Nephron (organoid): ENCODE results near the gene LANCL2.

Source experiments
- H3K27ac Mint-ChIP-seq, 3 experiments: 2 replicates each; pipeline ENCODE4 v1.8.0; 2020; ENCODE audit warnings: mixed read lengths in 3 of 3, mild to moderate bottlenecking in 2 of 3, moderate library complexity in 1 of 3
- H3K27me3 Mint-ChIP-seq: 2 replicates; pipeline ENCODE4 v1.8.0; 2021; ENCODE audit warnings: low read depth, mild to moderate bottlenecking, moderate library complexity, mixed read lengths
- H3K36me3 Mint-ChIP-seq: 2 replicates; pipeline ENCODE4 v1.8.0; 2020; ENCODE audit warnings: low read depth, mixed read lengths
- H3K4me1 Mint-ChIP-seq: 2 replicates; pipeline ENCODE4 v1.8.0; 2020; ENCODE audit warnings: mixed read lengths
- H3K4me3 Mint-ChIP-seq, 3 experiments: 2 replicates each; pipeline ENCODE4 v1.8.0; 2020; ENCODE audit warnings: mild to moderate bottlenecking in 3 of 3, mixed read lengths in 3 of 3, moderate library complexity in 2 of 3
- H3K9me3 Mint-ChIP-seq: 2 replicates; pipeline ENCODE4 v1.8.0; 2020; ENCODE audit warnings: mixed read lengths
- CTCF ChIP-seq, 3 experiments: fragments of 200-600 bp; sonication (generic); IDR thresholded peaks; one replicate each; pipeline ENCODE4 v1.5.0; 2021; ENCODE audit warnings: antibody characterized with exemption in 3 of 3; ENCODE audit not compliant: unreplicated experiment in 3 of 3

The LANCL2 gene

GRCh38 chr7:55481155-55481554 is 116.0 kb downstream of the LANCL2 start:
- no peak for TF ChIP-seq CTCF (IDR thresholded peaks at IDR 0.05; ENCODE audit: unreplicated experiment in 3 of 3)
- H3K4me1 Mint-ChIP-seq: peaks cover 29% of the 10 kb centered on the region
- H3K36me3 Mint-ChIP-seq: peaks cover 3% of the 10 kb centered on the region
- H3K27ac Mint-ChIP-seq: no peak overlapping the region
- H3K4me3 Mint-ChIP-seq: no peak overlapping the region
- no peaks in the 10 kb centered on the region for H3K27me3 Mint-ChIP-seq
- no peaks in the 10 kb centered on the region for H3K9me3 Mint-ChIP-seq

GRCh38 chr7:55483046-55483445 is 117.9 kb downstream of the LANCL2 start:
- TF ChIP-seq CTCF (IDR thresholded peaks at IDR 0.05; ENCODE audit: unreplicated experiment in 3 of 3): no peak
- Mint-ChIP-seq H3K27ac (no peak overlapping the region), H3K4me1 (peaks cover 40% of the 10 kb centered on the region), H3K4me3 (no peak overlapping the region), H3K27me3 (no peaks in the 10 kb centered on the region), H3K9me3 (no peaks in the 10 kb centered on the region), H3K36me3 (peaks cover 3% of the 10 kb centered on the region)
